NK-92 (cell line): ENCODE data around the gene IL17RE.

Source experiments
- DNase-seq: peaks from one replicate; lab custom pipeline; 2025; ENCODE audit not compliant: unreplicated experiment; lab: John Stamatoyannopoulos, UW

The IL17RE gene

DNA sequence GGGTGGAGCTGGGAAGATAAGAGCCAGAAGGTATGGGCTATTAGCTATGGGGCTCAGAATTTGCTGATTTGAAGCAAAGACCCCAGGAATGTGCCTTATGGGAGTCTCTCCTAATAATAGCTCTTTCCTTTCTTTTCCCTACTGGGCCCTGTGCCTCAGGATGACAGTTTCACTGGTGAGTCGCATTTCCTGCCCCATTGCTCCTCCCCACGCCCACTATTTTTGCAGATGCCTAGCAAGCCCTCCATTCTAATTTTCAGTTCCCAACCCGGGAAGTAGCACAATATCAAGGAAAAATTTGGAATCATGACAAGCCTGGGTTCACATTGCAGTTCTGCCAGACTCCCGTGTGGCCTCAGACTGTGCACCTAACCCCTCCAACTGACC lies 583 bp downstream of the IL17RE start:
- no peak for DNase-seq

- no peak for DNase-seq
Observed at GRCh38 chr3:9903904-9904303, 1.3 kb downstream of the IL17RE start.

- DNase-seq = no peak
Observed at GRCh38 chr3:9906480-9906879, 3.8 kb downstream of the IL17RE start.

DNA sequence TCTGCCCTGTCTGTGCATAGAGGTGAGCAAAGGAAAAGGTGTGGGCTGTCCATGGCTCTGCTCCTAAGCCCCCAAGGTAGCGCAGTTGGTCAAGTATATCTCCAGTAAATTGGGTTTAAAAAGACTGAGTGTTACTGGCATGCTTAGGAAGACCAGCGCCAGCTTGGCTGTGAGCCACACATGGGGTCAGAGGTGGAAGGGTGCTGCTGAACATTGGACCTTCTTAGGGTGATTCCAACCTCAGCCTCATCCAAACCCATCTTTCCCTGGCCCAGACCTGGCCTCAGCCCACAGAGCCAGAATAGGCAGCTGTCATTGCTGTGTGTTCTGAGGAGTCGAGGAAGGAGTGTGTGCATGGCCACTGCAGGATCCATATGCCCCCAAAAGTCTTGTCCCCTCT lies 5.6 kb downstream of the IL17RE start:
- DNase-seq = no peak

DNA sequence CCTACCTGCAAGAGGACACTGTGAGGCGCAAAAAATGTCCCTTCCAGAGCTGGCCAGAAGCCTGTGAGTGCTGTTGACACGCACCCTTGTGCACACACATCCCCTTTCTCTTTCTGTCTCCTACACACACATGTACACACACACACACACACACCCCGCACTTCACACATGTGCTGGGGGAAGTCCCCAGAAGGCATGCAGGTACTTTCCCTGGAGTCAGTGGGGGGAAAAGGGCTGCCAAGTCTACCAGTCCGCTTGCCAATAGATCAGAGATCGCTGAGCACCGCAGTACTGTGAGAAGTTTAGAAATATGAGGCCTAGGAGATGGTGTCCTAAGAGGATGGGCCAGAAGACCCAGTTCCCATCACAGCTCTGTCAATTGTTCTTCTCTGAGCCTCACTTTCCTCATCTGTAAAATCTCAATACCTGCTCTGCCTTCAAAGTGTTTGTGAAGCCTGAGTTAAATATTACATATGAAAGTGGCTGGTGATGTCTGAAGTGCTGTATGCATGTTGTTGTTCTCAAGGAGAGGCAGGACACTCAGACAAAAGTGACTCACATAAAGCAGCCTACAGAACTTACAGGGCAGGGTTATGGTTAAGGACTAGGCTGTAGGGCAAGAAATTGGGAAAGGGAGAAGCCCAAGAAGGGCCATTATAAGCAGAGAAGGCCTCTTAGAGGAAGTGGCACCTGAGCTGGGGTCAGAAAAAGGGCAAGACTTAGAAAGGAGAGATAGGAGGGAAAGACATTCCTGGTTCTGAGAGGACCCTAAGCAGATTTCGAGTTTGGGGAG lies 6.8 kb downstream of the IL17RE start:
- DNase-seq = no peak

DNA sequence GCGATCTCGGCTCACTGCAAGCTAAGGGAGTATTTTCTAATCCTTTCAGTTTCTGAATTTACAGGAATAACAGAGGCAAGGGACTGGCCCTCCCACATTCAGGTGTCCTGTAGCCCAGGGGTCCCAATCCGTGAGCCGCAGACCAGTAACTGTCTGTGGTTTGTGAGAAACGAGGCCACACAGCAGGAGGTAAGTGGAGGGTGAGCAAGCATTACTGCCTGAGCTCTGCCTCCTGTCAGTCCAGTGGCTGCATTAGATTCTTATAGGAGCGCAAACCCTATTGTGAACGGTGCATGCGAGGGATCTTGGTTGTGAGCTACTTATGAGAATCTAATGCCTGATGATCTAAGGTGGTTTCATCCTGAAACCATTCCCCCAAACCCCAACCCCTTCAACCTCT lies 9.2 kb downstream of the IL17RE start:
- DNase-seq = no peak

- no peak for DNase-seq
Observed at GRCh38 chr3:9912294-9912935, 9.8 kb downstream of the IL17RE start.

- no peak for DNase-seq
Observed at GRCh38 chr3:9913601-9914000, 11.0 kb downstream of the IL17RE start.

DNA sequence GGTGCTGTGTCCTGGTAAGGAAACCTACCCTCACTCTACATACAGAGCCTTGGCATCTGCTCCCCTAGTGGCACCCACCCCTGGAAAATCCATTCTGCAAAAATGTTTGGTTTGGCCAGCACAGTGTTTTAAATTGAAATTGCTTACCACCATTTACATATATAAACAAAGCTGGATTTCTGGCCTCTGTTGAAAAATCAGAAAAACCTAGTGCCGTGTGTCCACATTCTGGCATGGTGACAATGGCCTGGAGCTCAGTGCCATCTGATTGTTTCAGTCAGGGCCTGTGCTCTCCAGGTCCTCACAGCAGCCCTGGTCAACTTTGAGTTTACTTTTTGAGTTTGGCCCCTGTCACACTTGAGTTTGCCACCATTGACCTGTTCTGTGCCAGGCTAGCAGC lies 11.4 kb downstream of the IL17RE start:
- DNase-seq = no peak

DNA sequence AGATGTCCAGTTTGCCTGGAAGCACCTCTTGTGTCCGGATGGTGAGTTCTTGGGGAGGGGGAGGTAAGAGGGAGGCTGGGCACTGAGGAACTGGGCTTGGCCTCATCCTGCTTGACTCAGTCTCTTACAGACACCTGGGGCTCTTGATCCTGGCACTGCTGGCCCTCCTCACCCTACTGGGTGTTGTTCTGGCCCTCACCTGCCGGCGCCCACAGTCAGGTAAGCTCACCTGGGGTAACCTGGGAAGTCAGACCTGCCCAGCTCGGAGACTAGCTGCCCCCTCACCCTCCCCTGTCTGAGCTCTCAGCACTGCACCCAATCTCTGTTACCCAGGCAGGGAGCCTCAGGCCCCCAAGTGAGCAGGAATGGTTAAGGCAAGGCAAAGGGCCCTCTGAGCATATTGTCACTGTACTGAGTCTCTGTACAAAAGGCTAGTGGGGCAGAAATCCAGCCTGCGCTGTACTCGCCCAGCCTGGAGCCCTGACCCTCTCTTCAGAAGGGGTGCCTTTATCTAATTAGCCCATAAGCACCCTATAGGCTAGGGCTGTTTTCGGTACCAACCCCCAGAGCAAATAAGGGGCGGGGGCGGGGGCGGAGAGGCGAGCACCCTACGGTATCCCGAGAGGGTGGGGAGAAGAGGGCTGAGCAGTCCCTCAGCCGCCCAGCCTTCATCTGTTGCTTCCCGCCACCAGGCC lies 12.1 kb downstream of the IL17RE start:
- DNase-seq = no peak

GRCh38 chr3:9915254-9916141 lies 12.8 kb downstream of the IL17RE start:
- no peak for DNase-seq

DNA sequence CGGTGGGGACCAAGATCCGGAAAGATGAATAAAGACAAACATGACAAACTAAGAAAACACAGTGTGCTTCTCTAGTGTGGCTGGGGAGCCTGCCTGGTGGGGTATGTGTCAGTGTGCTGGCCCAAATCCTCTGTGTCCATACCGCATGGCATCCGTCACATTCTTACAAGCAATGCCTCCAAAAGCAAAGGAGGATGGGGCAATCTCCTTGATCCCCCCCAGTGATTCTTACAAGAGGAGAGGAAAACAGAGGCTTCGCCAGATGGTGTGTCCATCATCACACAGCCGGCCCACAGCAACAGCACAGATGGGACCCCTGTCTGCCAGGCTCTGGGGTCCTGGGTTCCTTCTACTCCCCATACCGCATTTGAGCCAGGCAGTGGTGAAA lies 13.7 kb downstream of the IL17RE start:
- DNase-seq = no peak

DNA sequence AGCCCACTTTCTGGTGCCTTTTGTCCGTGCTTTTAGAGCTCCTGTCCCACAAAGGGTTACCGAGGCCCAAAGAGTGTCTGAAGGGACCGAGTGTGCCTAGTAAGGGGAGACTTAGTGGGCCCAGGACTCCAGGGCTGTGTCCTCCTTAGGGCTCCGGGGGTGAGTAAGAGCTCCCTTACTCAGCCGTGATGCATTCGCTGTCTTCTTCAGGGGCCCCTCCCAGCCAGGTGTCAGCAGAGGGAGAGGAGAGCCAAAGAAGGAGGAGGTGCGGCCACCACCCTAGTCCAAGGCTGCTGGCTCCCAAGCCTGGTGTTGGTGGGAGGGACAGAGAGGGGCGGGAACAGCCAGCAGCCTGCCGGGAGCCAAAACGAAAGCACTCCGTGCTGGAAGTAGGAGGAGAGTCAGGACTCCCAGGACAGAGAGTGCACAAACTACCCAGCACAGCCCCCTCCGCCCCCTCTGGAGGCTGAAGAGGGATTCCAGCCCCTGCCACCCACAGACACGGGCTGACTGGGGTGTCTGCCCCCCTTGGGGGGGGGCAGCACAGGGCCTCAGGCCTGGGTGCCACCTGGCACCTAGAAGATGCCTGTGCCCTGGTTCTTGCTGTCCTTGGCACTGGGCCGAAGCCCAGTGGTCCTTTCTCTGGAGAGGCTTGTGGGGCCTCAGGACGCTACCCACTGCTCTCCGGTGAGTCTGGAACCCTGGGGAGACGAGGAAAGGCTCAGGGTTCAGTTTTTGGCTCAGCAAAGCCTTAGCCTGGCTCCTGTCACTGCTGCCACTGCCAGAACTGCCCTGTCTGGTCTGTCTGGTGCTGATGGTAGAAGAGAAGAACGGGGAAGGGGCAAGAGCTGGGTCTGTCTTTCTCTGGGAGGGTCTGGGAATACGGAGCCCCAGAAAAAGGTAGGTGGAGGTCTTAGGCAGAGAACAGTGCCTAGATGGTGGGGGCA lies 14.4 kb downstream of the IL17RE start, which contains the start of gene IL17RC:
TSS of gene IL17RC (plus strand) at position 365 of the 947 bp plus-strand sequence. CDS start at position 583, 218 bp downstream.
- DNase-seq = no peak

GRCh38 chr3:9917820-9918219 lies 15.2 kb downstream of the IL17RE start:
- no peak for DNase-seq

GRCh38 chr3:9918261-9919038 lies 15.8 kb downstream of the IL17RE start:
- DNase-seq = no peak

- DNase-seq = no peak
Observed at GRCh38 chr3:9928158-9928557, 25.5 kb downstream of the IL17RE start.

DNA sequence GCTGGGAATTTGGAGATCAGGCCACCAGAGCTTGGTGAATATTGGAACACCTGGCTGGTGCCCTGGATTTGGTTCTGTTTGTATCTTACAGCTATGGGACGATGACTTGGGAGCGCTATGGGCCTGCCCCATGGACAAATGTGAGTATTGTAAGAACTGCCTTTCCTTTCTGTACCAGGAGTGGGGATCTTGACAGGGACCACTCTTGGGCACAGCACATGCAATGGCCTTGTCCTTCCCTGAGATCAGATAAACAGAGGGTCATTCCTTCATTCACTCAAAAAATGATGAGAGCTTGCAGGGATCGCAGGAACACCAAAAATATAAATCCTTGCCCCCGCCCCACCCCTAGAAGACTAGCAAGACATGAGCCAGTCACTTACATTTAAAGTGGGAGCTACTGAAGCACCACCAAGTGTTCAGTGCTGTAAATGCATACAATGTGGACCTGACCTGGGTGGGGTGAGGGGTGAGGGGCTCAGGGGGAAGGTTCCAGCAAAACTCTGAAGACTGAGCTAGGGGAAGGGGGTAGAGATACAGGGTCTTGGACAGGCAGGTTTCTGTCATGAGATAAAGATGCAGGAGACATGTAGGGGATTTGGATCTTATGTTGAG lies 28.3 kb downstream of the IL17RE start:
- DNase-seq = no peak

DNA sequence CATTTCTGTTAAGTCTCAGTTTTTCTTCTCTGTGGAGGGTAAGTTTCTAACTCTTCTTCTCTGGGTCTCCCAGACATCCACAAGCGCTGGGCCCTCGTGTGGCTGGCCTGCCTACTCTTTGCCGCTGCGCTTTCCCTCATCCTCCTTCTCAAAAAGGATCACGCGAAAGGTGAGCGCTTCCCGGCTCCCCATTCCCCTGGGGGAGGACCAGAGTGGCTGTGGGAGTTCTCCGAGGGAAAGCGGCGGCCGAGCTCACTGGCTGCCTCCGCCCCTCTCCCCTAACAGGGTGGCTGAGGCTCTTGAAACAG lies 29.8 kb downstream of the IL17RE start:
- DNase-seq = no peak
